Pancreas (tissue), 10 donors: ENCODE results near the gene FOXL3. TPM values are rescaled to one million over a fixed set of nuclear protein-coding genes. Genes with fewer than 3 reads are reported as not detected.

ENCODE experiments used
- ATAC-seq, 4 donors: fragments of 200-7000 bp; cut with Tn5 transposase; one replicate each; pipeline versions ENCODE4 v1.8.0 to v1.9.1; 2020; ENCODE audit warnings: mild to moderate bottlenecking in 4 of 4, moderate library complexity in 4 of 4
- DNase-seq, 6 donors: peaks; one replicate each; pipeline ENCODE4 v3.0.0-alpha.2; 2020
- FAIRE-seq: peaks from 2 replicates; lab custom pipeline; 2012; peaks lifted over from hg19 to GRCh38; lab: Jason Lieb, UNC
- H3K27ac ChIP-seq, 4 donors: fragments of 200-600 bp; sonication (generic); 1 replicate in 3 of 4; 2 replicates in 1 of 4; pipeline versions ENCODE4 v1.5.0 to v1.8.0; 2020
- H3K27me3 ChIP-seq, 4 donors: fragments of 200-600 bp; one replicate each; pipeline ENCODE4 v1.8.0; 2021
- H3K36me3 ChIP-seq, 3 donors: fragments of 200-600 bp; sonication (generic) in 1 of 3; one replicate each; pipeline versions ENCODE4 v1.5.0 to v1.8.0; 2020 to 2021
- H3K4me1 ChIP-seq, 3 donors: fragments of 200-600 bp; one replicate each; pipeline ENCODE4 v1.8.0; 2021
- H3K4me3 ChIP-seq, 4 donors: fragments of 200-600 bp; sonication (generic) in 2 of 4; one replicate each; pipeline versions ENCODE4 v1.5.0 to v1.8.0; 2020 to 2021
- H3K9me3 ChIP-seq, 4 donors: fragments of 200-600 bp; one replicate each; pipeline ENCODE4 v1.8.0; 2021
- WGBS, 2 donors: extraction: QIAGEN DNeasy Blood & Tissue Kit; methylation state at CpG; one replicate each; pipeline ENCODE4 v1.1.7; 2013; 5-methylcytosine and 5-hydroxymethylcytosine counted together
- intact Hi-C, 3 donors: fragments of 100-400 bp; cut with DNase I; formaldehyde crosslinking; loops; one replicate each; pipeline versions ENCODE4 v1.11.1 to v1.14.2; 2022
- polyA plus RNA-seq, 2 donors: library from polyadenylated mRNA; stranded (reverse); fragments of 200-250 nt; gene quantifications; one replicate each; pipeline ENCODE4 v1.2.3, GENCODE V29; 2013
- total RNA-seq, 6 donors: library from RNA; stranded (reverse); fragmentation: NEBNext Ultra II Directional in 4 of 6; extraction: Animal tissue kit (Norgen Biotek cat#: 25700) in 4 of 6; gene quantifications; one replicate each; pipeline versions ENCODE4 v1.2.1 to v1.2.4, GENCODE V29; 2021 to 2023
- TF ChIP-seq, protein P1 (sequence below), 4 donors: fragments of 200-600 bp; sonication (generic) in 3 of 4; IDR thresholded peaks; one replicate each; pipeline versions ENCODE4 v1.5.0 to v1.8.0; 2021; ENCODE audit warnings: antibody characterized with exemption in 4 of 4
- donor health status: healthy with polysubstance abuse.
- donor health status: DM: no; HTN: no; CAD: no; lungs with moderate emphysema.
- donor health status: DM: no; HTN: no; CAD: no.
- donor health status: control.
- donor health status: control.
- donor health status: Bipolar disorder and iron deficiency.
- donor health status: DM: yes; HTN: yes; CAD: no.
- donor health status: DM: no; HTN: no; CAD: no.
- donor health status: DM: no; HTN: no; CAD: no.
- donor health status: DM: yes; HTN: yes; CAD: no.

Gene FOXL3
- total and polyA plus RNA-seq, 8 donors: not detected

DNA sequence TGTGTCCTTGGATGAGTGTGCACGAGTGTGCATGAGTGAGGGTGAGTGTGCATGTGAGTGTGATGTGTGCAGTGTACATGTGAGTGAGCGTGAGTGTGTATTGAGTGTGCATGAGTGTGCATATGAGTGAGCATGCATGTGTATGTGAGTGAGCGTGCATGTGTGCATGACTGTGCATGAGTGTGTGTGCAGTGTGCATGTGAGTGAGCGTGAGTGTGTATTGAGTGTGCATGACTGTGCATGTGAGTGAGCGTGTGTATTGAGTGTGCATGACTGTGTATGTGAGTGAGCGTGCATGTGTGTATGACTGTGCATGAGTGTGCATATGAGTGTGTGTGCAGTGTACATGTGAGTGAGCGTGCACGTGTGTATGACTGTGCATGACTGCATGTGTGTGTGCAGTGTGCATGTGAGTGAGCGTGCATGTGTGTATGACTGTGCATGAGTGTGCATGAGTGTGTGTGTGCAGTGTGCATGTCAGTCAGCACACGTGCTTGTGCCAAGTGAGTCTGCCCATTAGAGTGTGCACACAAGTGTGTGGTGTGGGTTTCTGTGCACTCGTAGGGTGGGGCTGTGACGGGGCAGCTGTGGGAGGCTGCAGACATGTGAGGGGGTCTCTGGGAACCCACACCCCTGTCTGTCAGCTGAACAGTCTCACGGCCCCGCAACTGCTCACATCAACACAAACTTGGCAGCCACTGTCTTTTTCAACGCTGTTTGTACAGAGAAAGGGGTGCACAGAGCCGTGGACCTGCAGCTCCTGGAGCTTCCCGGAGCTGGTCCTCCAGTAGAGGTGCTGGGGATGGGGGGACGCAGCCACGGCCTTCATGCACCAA is 14.8 kb downstream of the FOXL3 start:
- ATAC-seq: no peak
- no peak for FAIRE-seq
- intact Hi-C loops: no loop called here
- WGBS, 2 donors: 74 to 77% methylated on average over 19 of the region's 19 CpGs
- TF ChIP-seq, protein P1, sequence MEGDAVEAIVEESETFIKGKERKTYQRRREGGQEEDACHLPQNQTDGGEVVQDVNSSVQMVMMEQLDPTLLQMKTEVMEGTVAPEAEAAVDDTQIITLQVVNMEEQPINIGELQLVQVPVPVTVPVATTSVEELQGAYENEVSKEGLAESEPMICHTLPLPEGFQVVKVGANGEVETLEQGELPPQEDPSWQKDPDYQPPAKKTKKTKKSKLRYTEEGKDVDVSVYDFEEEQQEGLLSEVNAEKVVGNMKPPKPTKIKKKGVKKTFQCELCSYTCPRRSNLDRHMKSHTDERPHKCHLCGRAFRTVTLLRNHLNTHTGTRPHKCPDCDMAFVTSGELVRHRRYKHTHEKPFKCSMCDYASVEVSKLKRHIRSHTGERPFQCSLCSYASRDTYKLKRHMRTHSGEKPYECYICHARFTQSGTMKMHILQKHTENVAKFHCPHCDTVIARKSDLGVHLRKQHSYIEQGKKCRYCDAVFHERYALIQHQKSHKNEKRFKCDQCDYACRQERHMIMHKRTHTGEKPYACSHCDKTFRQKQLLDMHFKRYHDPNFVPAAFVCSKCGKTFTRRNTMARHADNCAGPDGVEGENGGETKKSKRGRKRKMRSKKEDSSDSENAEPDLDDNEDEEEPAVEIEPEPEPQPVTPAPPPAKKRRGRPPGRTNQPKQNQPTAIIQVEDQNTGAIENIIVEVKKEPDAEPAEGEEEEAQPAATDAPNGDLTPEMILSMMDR (IDR thresholded peaks at IDR 0.05): no peak
- H3K27me3 ChIP-seq: no peaks in the 10 kb centered on the region
- H3K9me3 ChIP-seq: no peaks in the 10 kb centered on the region
- H3K4me3 ChIP-seq: no peak overlapping the region
- no peak overlapping the region for H3K27ac ChIP-seq
- DNase-seq: peak in 1 of 6 donors; percentile 39
- H3K36me3 ChIP-seq: no peaks in the 10 kb centered on the region
- no peaks in the 10 kb centered on the region for H3K4me1 ChIP-seq

DNA sequence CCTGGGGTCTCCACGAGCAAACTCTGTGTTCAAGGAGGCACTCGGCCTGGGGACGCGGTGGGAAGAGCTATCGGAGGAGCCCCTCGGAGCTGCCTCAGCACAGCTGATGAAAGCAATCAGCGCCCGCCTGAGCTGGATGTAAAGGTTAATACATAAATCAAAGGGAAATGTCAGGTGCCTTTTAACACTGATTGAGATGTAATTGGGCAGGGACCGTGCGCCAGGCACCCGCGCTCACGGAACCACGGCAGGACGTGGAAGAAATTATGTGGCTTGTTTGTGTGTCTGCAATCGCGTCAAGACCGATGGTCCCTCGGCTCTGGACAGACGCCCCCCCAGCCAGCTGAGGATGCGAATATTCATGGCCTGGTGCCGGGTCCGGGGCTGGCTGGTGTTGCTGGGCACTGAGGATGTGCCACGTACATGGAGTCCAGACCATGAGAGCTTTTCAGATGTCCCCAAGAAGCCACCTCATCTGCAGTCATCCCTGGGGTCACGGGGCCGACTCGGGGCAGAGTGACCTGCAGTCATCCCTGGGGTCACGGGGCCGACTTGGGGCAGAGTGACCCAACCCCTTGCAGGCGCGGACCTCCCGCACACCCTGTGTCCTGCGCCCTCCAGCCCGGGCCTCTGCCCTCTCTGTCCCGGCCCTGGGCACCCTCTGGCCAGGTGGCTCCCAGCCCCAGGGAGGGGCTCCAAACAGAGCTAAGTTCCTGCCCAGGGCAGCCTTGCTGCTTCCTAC is 15.6 kb downstream of the FOXL3 start:
- intact Hi-C loops: no loop called here
- peak in 1 of 6 donors; percentile 49 for DNase-seq
- FAIRE-seq: no peak
- Histone ChIP-seq H3K9me3 (no peaks in the 10 kb centered on the region), H3K4me3 (no peak overlapping the region), H3K27me3 (no peaks in the 10 kb centered on the region), H3K27ac (no peak overlapping the region), H3K4me1 (no peaks in the 10 kb centered on the region), H3K36me3 (no peaks in the 10 kb centered on the region)
- TF ChIP-seq, protein P1 (IDR thresholded peaks at IDR 0.05): no peak
- ATAC-seq: no peak
- 72 to 74% methylated on average over 35 of the region's 35 CpGs for WGBS, 2 donors

DNA sequence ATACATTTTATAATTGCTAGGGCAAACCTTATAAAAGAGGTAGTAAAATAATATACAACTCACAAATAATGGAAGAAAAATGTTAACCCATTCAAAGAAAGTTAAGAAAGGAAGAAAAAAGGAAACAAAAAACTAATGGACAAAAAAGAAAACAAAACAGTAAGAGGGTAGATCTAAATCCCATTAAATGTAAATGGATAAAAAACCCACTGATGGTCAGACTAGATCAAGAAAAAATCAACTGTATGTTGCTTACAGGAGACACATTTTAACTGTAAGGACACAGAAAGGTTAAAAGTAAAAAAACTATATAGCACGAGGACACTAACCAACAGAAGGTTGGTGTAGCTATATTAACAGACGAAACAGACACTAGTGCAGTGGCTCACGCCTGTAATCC is 18.0 kb downstream of the FOXL3 start:
- TF ChIP-seq, protein P1 (IDR thresholded peaks at IDR 0.05): no peak
- ATAC-seq (no peak), DNase-seq (no peak), FAIRE-seq (no peak)
- Histone ChIP-seq H3K27ac (no peak overlapping the region), H3K4me3 (no peak overlapping the region), H3K27me3 (no peaks in the 10 kb centered on the region), H3K36me3 (no peaks in the 10 kb centered on the region), H3K4me1 (no peaks in the 10 kb centered on the region), H3K9me3 (no peaks in the 10 kb centered on the region)
- WGBS, 2 donors: 56 to 75% methylated on average over 3 of the region's 3 CpGs
- intact Hi-C loops: no loop called here

DNA sequence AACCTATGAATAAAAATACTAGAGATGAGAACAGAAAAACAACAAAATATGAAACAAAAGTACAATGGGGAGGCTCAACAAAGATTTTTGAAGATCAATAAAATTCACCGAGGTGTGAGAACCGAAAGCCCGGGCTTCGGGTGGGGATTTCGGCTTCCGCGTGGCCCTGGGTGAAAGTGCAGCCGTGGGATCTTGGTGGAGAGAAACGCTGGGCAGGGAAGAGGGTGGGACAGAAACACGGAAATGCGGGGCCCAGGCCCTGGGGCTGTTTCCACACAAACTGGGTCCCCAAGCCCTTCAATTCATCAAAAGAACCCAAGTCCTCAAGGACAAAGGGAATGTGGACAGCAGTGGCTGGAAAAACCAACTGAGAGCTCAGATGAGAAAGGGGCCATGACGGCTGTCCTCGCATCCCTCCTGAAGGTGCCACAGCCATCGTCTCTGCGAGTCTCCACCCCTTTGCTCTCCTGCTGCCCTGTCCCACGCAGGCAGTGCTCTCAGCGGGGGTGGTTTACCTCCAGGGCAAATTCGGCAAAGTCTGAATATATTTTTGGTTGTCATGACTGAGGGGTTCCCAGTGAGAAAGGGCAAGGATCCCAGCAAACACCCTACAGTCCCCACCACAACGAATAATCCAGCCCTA is 19.7 kb downstream of the FOXL3 start:
- WGBS, 2 donors: 88 to 91% methylated on average over 19 of the region's 19 CpGs
- FAIRE-seq: no peak
- intact Hi-C loops: no loop called here
- Histone ChIP-seq H3K4me3 (no peak overlapping the region), H3K36me3 (no peaks in the 10 kb centered on the region), H3K27me3 (no peaks in the 10 kb centered on the region), H3K9me3 (no peaks in the 10 kb centered on the region), H3K4me1 (no peaks in the 10 kb centered on the region), H3K27ac (no peak overlapping the region)
- DNase-seq: peak in 1 of 6 donors; percentile 26
- ATAC-seq: no peak
- TF ChIP-seq, protein P1 (IDR thresholded peaks at IDR 0.05): no peak
